GM18502 (cell line): ENCODE data around the gene SPAG6.
A peak's percentile ranks its signal among the peaks of the same experiment; 100 is the strongest.

Experiments
- ATAC-seq: cut with Tn5 transposase; IDR thresholded peaks from one replicate; pipeline ENCODE4 v1.9.1; 2021; ENCODE audit warnings: mild to moderate bottlenecking; ENCODE audit not compliant: unreplicated experiment, poor library complexity

The SPAG6 gene

GRCh38 chr10:22321924-22322640 lies 23.2 kb upstream of the SPAG6 start:
- no peak for ATAC-seq

- no peak for ATAC-seq
Measured at GRCh38 chr10:22322641-22323160, 22.6 kb upstream of the SPAG6 start.

GRCh38 chr10:22323538-22324305 lies 21.6 kb upstream of the SPAG6 start:
- ATAC-seq = no peak

GRCh38 chr10:22324413-22324812 lies 20.9 kb upstream of the SPAG6 start:
- ATAC-seq = no peak

- ATAC-seq = no peak
Measured at GRCh38 chr10:22324893-22325271, 20.4 kb upstream of the SPAG6 start.

- ATAC-seq = peak; percentile 45
Measured at GRCh38 chr10:22325272-22326144, 19.8 kb upstream of the SPAG6 start.

- ATAC-seq = no peak
Measured at GRCh38 chr10:22326145-22326702, 19.1 kb upstream of the SPAG6 start.

GRCh38 chr10:22329150-22329549 lies 16.1 kb upstream of the SPAG6 start:
- no peak for ATAC-seq

GRCh38 chr10:22332116-22332692 lies 13.1 kb upstream of the SPAG6 start:
- no peak for ATAC-seq

- ATAC-seq = no peak
Measured at GRCh38 chr10:22333167-22333974, 11.9 kb upstream of the SPAG6 start.

- ATAC-seq = no peak
Measured at GRCh38 chr10:22333975-22334282, 11.4 kb upstream of the SPAG6 start.

- no peak for ATAC-seq
Measured at GRCh38 chr10:22334414-22335172, 10.7 kb upstream of the SPAG6 start.

- peak; percentile 70 for ATAC-seq
Measured at GRCh38 chr10:22335173-22335933, 9.9 kb upstream of the SPAG6 start.

GRCh38 chr10:22338185-22338900 lies 7.0 kb upstream of the SPAG6 start:
- ATAC-seq = no peak

GRCh38 chr10:22338931-22339330 lies 6.4 kb upstream of the SPAG6 start:
- ATAC-seq = no peak

GRCh38 chr10:22339761-22340328 lies 5.5 kb upstream of the SPAG6 start:
- peak; percentile 0 for ATAC-seq
